ENCODE data around the gene EFNA1.

EFNA1 gene

DNA sequence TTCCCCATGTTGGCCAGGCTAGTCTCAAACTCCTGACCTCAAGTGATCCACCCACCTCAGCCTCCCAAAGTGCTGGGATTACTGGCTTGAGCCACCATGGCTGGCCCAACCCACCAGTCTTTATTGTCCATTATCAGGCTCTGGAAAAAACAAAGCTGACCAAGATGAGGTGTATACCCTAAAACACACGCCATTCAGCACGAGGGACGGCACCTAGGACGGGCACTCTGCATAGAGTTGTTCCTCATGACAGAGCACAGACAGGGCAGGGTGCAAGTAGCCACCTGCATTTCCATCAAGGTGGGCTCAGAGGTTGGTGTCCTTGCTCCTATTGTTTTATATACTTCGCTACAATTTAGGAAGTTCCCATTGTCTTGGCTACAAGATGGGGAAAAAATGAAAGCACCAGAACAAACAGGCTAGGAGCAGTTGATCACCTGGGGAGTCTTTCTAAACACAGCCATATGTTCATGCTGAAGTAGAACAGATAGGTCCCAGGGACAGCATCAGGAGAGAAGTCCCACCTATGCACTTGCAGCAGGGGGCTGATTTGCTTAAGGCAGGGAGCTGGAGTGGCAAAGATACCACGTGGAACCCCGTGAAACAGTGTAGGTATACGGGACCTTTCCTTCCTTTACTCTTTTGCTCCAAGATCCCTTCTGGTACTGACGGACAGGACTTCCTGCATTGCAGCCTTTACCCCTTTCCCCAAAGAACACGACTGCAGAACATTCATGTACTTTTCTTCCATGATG lies 41.0 kb downstream of the EFNA1 start:
- DNase-seq, result peak; percentile 26
- Mint-ChIP-seq H3K9me3 (no peaks in the 10 kb centered on the region), H3K4me1 (ENCODE audit: low read depth) (peaks cover 39% of the 10 kb centered on the region), H3K27ac (no peak overlapping the region), H3K4me3 (no peak overlapping the region), H3K36me3 (ENCODE audit: low read depth) (peaks cover 46% of the 10 kb centered on the region), H3K27me3 (no peaks in the 10 kb centered on the region)

DNA sequence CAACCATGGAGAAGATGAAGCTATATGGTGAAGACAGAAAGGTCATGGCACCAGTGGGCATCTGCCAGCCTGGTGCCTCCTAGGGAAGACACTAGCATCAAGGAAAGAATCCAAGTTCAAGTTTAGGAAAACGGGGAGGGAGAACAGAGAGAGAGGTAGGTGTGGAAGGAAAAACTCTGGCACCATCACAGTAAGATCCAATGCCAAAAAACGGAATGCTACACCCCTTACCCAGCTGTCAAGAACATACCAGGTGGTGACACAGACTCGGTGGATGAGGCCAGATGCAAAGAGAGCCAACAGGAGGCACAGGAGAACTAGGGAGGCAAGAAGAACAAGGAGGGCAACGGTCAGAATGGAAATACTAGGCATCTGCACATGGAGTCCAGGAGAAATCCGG lies 41.9 kb downstream of the EFNA1 start:
- H3K4me3 Mint-ChIP-seq, result no peak overlapping the region
- peaks cover 50% of the 10 kb centered on the region for H3K36me3 Mint-ChIP-seq (ENCODE audit: low read depth)
- peak overlapping the region; percentile 16 for H3K27ac Mint-ChIP-seq
- H3K27me3 Mint-ChIP-seq, result no peaks in the 10 kb centered on the region
- H3K4me1 Mint-ChIP-seq (ENCODE audit: low read depth), result peaks cover 45% of the 10 kb centered on the region
- DNase-seq, result peak; percentile 20
- H3K9me3 Mint-ChIP-seq, result no peaks in the 10 kb centered on the region

DNA sequence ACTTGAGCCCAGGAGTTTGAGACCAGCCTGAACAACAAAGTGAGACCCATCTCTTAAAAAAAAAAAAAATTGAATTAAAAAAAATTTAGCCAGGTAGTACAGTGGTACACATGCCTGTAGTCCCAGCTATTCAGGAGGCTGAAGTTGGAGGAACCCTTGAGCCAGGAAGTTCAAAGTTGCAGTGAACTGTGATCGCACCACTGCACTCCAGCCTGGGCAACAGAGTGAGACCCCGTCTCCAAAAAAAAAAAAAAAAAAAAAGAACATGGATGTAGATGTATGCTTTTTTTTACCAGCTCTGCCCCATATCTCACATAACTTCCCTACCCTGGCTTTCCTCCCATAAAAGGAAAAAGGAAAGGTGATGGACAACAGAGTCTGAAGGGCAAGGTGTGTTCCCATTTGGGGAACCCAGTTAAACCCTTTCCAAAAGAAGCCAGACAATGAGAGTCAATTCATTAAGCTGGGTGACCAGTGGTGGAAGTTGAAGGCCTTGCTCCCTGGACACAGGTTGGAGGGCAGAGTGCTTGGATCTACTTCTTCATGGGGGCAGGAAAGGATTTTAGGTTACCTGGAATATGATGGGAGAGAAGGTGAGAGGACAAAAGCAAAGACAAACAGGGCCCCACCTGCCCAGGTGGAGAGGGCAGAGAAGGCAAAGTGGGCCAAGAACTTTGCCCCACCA lies 42.6 kb downstream of the EFNA1 start:
- H3K9me3 Mint-ChIP-seq, result no peaks in the 10 kb centered on the region
- peaks cover 51% of the 10 kb centered on the region for H3K4me1 Mint-ChIP-seq (ENCODE audit: low read depth)
- H3K27me3 Mint-ChIP-seq, result no peaks in the 10 kb centered on the region
- DNase-seq, result peak; percentile 5
- peaks cover 50% of the 10 kb centered on the region for H3K36me3 Mint-ChIP-seq (ENCODE audit: low read depth)
- no peak overlapping the region for H3K4me3 Mint-ChIP-seq
- peak overlapping the region; percentile 54 for H3K27ac Mint-ChIP-seq

DNA sequence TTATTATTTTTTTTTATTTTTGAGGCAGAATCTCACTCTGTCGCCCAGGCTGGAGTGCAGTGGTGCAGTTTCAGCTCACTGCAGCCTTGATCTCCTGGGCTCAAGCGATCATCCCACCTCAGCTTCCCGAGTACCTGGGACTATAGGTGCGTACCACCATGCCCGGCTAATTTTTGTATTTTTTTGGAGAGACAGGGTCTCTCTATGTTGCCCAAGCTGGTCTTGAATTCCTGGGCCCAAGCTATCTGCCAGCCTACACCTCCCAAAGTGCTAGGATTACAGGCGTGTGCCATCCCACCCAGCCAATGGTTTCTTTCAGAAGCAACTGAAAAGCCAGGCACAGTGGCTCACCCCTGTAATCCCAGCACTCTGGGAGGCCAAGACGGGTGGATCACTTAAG lies 43.1 kb downstream of the EFNA1 start:
- Mint-ChIP-seq H3K4me1 (ENCODE audit: low read depth) (peaks cover 56% of the 10 kb centered on the region), H3K27ac (peak overlapping the region; percentile 97), H3K4me3 (no peak overlapping the region), H3K36me3 (ENCODE audit: low read depth) (peaks cover 50% of the 10 kb centered on the region), H3K9me3 (no peaks in the 10 kb centered on the region), H3K27me3 (no peaks in the 10 kb centered on the region)
- peak; percentile 12 for DNase-seq

DNA sequence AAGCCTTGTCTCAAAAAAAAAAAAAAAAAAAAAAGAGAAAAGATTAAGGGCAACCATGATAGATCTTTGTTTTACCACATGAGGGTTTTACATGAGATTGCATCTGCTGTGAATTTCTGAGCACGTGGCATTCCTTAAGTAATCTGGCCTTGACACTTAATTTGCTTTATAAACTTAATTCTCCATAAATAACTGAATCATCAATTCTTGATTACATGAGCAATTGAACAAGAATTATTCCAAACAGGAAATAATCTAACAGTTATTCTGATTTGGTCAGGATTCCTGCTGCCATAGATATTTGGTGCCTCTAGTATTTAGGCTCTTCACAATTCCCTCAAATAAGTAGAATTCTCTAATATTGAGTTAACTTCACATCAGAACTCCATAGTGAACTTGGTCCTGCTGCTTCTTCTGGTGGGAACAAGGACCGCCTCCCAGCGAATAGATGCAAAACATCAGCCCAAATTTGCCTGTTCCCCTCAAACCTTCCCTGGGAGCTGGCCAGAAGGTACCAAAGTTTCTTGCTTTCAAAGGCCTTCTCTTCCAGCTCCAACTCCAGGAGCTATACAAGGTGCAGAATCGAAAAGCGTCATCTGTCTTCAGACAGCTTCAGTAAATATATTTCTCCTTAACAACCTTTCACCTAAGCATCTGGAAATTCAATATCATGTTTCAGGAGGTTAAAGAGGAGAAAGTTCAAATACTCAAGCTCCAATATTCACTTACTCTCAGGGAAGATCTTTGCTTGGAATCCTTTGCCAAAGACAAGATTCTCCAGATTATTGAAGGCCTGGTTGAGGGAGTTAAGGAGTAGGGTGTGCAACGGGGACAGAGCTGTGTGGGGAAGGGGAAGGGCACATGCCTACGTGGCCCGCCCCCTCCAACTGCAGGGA lies 44.4 kb downstream of the EFNA1 start:
- Mint-ChIP-seq H3K27ac (peak overlapping the region; percentile 97), H3K27me3 (no peaks in the 10 kb centered on the region), H3K36me3 (ENCODE audit: low read depth) (peaks cover 56% of the 10 kb centered on the region), H3K4me1 (ENCODE audit: low read depth) (peaks cover 65% of the 10 kb centered on the region), H3K4me3 (peak overlapping the region; percentile 91), H3K9me3 (no peaks in the 10 kb centered on the region)
- peak; percentile 8 for DNase-seq

DNA sequence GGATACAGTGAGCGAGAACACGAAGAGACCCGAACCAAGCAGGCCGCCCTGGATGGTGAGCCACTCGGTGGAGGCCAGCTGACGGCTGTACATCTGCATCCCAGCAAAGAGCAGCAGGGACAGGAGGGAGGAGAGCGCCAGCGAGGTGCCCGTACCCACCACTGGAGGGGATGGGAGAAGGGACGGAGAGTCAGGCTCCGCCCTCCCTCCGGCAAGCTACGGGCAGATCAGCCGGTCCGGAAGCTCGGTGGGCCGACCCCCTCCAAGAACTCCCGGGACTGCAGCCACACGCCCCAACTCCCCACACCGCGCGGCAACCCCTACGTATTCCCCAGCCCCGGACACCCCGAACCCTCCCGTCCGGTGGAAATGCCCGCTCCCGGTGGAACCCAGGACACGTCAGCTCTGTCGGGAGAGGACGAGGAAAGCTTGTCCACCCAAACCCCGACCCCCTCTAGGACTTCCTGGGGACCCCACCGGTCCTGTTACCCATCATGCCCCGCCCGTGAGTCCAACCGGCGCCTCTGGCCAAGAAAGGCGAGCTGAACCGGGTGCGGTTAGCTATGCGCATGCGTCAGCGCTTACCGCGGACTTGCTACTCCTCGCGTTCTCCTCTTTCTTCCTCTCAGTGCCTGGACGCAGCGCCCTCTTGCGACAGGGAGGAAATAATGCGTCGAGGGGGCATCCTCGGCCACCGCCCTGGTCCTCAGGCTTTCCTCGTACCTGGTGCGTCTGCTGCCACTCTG lies 45.2 kb downstream of the EFNA1 start, which contains the start of gene KRTCAP2:
TSS of gene KRTCAP2 (minus strand) at position 573 of the 746 bp plus-strand sequence. CDS start at position 493, 80 bp downstream.
- Mint-ChIP-seq H3K4me1 (ENCODE audit: low read depth) (peaks cover 58% of the 10 kb centered on the region), H3K4me3 (peak within 1 kb of the TSS; percentile 91), H3K27me3 (no peaks in the 10 kb centered on the region), H3K27ac (peak within 1 kb of the TSS; percentile 97), H3K36me3 (ENCODE audit: low read depth) (peaks cover 64% of the 10 kb centered on the region), H3K9me3 (no peaks in the 10 kb centered on the region)
- peak; percentile 95 for DNase-seq

DNA sequence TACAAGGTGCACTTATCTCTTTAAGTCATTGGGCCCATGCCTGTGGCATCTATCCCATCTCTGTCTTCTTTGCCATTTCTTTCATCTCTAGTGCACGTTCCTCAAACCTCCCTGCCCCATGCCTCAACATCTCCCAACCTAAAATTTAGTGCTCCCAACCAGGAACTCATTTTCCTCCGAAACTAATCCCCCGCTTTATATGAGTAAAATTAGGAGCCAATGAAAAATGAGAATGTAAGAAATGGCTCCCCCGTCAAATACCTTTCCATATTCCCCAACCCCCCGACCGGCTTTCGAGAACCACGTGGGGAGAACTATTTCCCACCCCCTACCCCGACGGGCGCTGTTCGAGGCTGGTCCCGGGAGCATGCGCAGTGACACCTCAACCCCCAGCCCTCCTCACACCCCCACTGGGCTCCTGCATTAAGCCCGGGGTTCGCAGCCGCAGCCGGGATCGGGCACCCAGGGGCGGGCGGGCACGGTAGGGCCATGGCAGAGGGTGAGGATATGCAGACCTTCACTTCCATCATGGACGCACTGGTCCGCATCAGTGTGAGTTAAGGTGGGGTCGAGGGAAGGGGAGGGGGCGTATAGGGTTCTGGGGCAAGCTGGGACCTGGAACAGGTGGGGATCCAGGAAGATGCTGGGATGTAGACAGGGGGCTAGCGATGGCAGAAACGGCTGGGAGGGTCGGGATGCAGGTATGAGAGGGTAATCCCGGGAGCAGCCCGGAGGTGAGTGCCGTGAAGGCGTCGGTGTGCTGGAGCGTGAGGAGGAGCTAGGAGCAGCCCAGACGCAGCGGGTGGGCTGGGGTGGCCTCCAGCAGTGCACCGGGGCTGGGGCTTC lies 46.0 kb downstream of the EFNA1 start, which contains the start of gene TRIM46:
TSS of gene TRIM46 (plus strand) at position 372 of the 846 bp plus-strand sequence. CDS start at position 490, 118 bp downstream.
- Mint-ChIP-seq H3K4me3 (peak within 1 kb of the TSS; percentile 91), H3K4me1 (ENCODE audit: low read depth) (peaks cover 57% of the 10 kb centered on the region), H3K36me3 (ENCODE audit: low read depth) (peaks cover 63% of the 10 kb centered on the region), H3K9me3 (no peaks in the 10 kb centered on the region), H3K27ac (peak within 1 kb of the TSS; percentile 97), H3K27me3 (no peaks in the 10 kb centered on the region)
- peak; percentile 83 for DNase-seq

DNA sequence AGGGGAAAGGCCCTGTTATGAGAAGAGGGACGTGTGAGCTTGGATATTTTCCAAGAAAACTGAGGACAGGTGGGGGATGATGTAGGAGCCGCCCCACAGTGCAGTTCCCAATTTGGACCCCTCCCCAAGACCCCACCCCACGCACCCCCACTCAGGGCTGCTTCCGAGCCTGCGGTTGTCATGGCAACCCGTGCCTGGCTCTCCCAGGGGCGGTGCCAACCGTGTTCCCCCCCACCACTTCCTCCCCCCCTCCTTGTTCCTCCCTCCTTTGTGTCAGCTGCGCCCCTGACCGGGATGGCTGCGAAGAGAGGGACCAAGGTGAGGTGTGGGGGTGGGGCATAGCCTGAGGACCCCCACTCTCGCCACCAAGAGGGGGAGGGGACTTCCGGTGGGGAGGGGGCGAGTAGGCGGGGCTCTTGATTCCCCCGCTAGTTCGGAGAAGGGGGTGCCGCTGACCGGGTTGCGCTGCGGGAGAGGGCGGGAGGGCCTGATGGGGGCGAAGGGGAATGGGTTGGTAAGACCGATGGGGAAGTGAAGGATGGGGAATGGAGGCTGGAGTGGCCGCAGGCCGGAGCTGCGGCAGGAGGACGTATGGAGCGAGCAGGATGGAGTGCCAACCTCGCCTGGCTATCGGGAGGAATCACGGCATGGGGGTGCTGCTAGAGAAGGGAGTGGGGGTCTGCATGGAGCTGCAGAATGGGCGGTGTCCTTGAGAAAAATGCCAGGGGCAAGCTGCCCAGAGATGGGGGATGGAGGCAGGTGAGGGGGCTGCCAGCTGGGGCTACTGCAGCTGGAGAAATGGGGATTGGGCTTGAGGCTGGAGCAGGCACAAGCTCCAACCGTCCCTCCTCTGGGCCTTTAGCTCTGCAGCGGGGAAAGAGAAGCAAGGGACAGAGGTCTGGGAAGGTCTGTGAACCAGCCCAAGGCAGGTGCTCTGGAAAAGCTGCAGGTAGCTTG lies 46.9 kb downstream of the EFNA1 start:
- peak; percentile 71 for DNase-seq
- Mint-ChIP-seq H3K4me1 (ENCODE audit: low read depth) (peaks cover 54% of the 10 kb centered on the region), H3K9me3 (no peaks in the 10 kb centered on the region), H3K36me3 (ENCODE audit: low read depth) (peaks cover 63% of the 10 kb centered on the region), H3K27me3 (no peaks in the 10 kb centered on the region), H3K27ac (peak overlapping the region; percentile 97), H3K4me3 (peak overlapping the region; percentile 91)

DNA sequence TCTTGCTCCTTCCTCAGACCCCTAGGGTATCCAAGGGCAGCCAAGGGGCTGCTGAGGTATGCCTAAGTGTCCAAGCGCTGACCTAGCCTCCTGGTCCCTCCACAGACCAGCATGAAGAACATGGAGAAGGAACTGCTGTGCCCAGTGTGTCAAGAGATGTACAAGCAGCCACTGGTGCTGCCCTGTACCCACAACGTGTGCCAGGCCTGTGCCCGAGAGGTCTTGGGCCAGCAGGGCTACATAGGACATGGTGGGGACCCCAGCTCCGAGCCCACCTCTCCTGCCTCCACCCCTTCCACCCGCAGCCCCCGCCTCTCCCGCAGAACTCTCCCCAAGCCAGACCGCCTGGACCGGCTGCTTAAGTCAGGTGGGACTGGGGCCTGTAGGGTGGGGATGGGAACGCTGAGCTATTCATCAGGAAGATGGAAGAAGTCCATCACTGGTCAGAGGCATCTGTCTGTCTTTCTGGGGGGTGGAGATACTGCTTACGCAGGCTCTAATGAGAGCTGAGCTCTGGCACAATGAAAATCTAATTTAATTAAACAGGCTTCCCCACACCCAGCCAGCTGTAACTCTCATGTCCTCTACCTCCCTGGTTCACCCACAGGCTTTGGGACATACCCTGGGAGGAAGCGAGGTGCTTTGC lies 47.7 kb downstream of the EFNA1 start:
- Mint-ChIP-seq H3K4me3 (peak overlapping the region; percentile 91), H3K4me1 (ENCODE audit: low read depth) (peaks cover 51% of the 10 kb centered on the region), H3K9me3 (no peaks in the 10 kb centered on the region), H3K27me3 (no peaks in the 10 kb centered on the region), H3K27ac (peak overlapping the region; percentile 72), H3K36me3 (ENCODE audit: low read depth) (peaks cover 63% of the 10 kb centered on the region)
- peak; percentile 35 for DNase-seq

DNA sequence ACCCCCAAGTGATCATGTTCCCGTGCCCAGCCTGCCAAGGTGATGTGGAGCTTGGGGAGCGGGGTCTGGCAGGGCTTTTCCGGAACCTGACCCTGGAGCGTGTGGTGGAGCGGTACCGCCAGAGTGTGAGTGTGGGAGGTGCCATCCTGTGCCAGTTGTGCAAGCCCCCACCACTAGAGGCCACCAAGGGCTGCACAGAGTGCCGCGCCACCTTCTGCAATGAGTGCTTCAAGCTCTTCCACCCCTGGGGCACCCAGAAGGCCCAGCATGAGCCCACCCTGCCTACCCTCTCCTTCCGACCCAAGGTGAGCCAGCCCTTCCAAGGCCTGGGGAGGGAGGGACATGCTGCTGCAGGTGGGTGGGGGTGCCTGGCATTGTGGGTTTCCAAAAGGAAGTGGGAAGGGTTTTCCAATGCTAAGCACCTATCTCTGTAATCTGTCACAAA lies 48.3 kb downstream of the EFNA1 start:
- peak; percentile 40 for DNase-seq
- Mint-ChIP-seq H3K9me3 (no peaks in the 10 kb centered on the region), H3K27me3 (no peaks in the 10 kb centered on the region), H3K4me1 (ENCODE audit: low read depth) (peaks cover 50% of the 10 kb centered on the region), H3K4me3 (no peak overlapping the region), H3K36me3 (ENCODE audit: low read depth) (peaks cover 60% of the 10 kb centered on the region), H3K27ac (peak overlapping the region; percentile 44)

DNA sequence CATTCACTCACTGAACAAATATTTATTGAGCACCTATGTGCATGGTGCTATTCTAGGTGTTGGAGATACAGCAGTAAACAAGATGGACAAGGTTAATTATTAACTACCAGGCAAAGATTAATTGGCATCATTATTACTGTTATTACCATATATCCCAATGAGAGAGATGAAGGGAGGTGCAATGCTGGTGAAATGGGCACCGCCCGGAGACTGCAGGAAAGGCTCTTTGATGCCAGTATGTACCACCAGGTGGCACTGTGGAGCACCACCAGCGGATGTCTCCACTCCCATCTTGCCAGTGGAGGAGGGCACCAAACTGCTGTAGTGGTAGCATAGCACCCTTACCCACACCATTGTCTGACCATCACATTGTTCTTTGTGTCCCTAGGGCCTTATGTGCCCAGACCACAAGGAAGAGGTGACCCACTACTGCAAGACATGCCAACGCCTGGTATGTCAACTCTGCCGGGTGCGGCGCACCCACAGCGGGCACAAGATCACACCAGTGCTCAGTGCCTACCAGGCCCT lies 48.9 kb downstream of the EFNA1 start:
- peaks cover 45% of the 10 kb centered on the region for H3K4me1 Mint-ChIP-seq (ENCODE audit: low read depth)
- H3K36me3 Mint-ChIP-seq (ENCODE audit: low read depth), result peaks cover 58% of the 10 kb centered on the region
- no peaks in the 10 kb centered on the region for H3K9me3 Mint-ChIP-seq
- no peaks in the 10 kb centered on the region for H3K27me3 Mint-ChIP-seq
- peak overlapping the region; percentile 3 for H3K27ac Mint-ChIP-seq
- no peak overlapping the region for H3K4me3 Mint-ChIP-seq
- DNase-seq, result peak; percentile 89
